C1 segment of cervical spinal cord (tissue), 14 donors: ENCODE data around the gene KCNE4.
"Not testable (repeated sequence)": the region's sequence is repeated elsewhere in the genome, so short reads cannot be mapped to it uniquely, and the experiment has no call there.

ENCODE experiments used
- DNase-seq, 14 donors: peaks; one replicate each; lab custom pipeline; 2025; lab: John Stamatoyannopoulos, UW

Gene KCNE4

DNA sequence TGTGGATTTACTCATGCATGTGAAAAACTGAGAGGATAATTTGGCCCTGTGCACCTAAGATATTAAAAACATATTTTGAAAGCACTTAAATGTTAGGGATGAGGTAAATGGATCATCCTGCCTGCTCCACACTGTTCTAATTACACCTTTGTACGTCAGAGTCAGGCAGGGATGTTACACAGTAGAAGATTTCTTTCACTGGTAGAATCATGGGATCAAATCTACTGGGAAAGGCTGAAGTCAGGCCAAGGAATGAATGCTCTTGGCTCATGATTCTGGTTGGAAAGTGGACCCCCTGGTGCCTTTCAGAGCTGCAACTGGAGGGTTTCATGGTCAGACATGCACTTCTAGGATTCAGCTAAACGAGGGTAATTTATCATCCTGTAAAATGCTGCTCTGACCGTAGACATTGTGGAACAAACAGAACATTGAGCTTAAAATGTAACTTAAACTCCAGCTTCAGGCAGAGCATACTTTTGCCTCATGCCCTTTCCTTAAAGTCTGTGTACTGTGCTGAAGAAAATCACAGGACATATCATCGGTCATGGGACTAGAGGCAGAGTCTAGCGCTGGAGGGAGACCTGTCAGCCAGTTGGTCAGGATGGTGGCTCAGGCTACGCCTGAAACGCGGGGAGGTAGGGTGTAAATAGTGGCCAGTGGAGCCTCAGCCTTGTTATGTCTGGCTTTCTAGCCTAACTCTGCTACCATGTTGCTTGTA, 4.9 kb downstream of the KCNE4 start:
- DNase-seq: no peak

DNA sequence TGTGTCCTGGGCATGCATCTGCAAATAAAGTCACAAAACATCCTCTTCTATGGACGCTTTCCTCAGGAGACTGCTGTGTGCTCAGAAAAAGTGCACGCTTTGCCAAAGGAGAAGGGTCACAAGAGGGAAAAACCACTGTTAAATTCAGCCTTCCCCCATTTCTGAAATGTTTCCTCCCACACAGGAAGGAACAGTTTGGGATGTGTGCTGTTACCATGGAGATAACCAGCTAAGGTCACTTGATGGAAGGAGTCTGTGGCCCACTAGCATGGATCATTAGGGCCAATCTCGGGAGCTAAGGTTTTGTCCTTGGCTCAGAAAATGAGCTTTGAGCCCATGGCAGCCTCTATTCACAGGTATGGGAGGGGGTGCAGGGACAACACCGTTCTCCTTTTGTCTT, 5.6 kb downstream of the KCNE4 start:
- no peak for DNase-seq

DNA sequence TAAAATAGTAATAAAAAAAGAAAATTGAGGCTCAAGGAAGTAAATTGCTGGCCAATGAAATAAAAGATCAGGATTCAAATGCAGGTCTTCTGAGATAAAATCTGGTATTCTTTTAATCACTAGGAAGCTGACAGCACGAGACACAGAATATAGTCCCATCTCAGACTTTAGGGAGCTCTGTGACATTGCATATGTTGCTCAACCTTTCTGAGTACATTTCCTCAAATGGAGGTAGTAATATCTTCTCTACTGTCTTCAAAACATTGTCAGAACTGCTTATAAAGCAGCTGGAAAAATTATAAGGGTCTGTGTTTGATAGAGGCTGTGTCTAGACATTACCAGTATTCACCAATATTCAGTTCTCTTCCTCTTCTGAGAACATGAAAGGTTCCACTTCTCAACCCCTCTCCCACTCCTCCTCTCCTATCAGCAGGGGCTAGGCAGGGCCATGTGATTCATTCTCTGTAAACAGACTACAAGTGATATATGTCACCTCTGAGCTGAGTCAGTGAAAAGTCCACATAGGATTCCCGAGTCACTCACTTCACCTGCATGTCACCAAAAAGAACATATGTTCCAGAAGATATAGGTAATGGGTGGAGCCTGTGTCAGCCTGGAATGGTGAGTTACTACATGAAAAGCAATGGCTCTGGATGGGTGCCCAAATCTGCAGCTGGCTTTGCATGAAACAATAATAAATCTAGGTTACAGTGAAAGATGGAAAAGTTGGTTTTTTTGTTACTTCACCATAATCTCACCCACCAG, 7.1 kb downstream of the KCNE4 start:
- DNase-seq: no peak

DNA sequence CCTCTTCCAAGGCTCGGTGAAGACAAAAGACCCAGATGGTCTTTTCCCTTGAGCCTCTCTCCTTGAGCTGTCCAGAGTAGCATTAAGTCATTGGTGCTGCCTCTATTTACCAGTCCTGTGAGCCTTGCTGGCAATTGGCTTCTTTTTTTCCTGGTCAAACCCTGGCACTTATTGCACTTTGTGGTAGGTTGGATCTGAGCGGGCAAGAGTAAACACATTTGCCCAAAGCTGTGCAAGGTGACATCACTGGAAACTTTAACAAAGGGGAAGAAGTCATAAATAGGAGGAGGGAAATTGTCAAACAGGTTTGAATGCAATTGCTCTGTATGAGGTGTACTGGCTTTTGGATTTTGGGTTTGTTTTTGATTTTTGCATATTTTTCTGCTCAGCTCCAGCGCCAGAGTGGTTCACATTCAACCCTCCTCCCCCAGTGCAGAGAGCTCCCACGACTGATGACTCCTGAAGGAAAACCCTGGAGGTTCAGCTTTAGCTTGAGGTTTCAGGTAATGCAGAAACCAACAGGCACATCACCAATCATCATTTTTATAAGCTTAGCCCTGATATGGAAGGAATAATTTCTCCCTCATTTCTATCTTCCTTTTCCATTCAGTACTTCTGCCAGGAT, 8.3 kb downstream of the KCNE4 start:
- DNase-seq: no peak

DNA sequence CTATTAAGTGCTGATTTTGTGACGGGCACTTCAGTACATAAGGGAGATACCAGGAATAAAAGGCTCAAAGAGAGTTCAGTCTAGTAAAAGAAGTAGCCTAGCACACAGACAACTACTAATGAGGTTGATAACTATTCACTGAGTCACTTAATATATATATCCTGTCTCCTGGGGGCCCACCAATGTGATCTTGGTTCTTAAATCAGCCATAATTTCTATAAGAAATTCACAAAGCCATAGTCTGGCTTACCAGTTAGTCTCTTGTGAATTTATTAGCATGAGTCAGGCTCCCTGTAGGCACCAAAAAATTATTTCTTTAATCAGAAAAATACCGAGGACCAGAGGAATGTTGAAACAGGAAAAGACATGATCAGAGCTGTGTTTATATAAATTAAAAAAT, 10.4 kb downstream of the KCNE4 start:
- DNase-seq: no peak

DNA sequence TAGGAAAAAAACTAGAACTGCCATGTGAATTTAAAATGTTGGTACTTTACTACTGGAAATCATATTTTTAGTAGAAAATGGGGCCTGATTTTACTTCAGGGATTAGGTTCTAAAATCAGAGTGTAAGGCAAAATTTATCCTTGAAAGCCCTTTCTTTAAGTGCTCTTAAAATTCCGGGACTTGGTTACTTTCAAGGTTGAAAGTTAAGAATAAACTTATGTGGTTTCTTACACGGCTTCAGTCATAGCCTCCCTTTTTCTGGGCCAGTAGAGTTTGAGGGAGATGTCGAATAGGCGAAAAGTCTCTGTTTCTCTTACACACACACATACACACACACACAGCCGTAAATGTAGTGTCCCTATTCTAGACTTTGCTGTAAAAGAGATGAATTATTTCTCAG, 13.1 kb downstream of the KCNE4 start:
- no peak for DNase-seq

DNA sequence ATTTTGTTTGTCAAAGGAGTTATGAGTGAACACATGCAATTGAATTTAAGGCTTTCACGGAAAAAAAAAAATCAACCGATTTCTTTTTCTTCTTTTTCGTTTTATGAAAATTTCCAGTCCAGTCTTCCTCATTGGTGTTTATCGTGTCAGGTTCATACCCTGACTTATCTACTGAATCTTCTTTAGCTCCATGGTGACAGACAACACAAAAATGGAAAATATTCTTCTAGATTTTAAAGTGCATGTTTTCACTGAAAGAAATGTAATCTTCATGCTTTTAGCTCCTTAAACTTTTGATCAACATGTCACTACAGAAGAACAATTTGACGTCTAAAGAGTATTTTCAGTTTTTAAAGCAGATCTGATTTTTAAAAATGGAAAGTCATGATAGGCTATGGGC, 14.7 kb downstream of the KCNE4 start:
- no peak for DNase-seq

DNA sequence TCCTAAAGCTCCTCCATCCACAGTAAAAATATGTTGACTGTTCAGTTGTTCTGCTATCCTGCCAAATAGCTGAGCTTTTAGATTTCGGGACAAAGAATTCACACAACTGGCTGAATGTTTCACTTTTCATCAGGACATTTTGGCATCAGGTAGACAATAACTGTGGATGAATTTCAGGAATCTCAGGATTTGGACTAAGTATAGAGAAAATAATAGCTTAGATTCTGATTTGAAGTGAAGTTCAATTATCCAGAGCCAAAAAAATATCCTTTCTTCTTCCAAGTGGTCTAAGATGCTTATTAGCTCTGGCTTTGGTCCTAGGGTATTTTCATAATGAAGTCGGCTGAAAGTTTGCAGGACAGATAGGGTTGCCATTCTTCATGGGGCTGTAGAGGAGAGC, 16.1 kb downstream of the KCNE4 start:
- DNase-seq: no peak

DNA sequence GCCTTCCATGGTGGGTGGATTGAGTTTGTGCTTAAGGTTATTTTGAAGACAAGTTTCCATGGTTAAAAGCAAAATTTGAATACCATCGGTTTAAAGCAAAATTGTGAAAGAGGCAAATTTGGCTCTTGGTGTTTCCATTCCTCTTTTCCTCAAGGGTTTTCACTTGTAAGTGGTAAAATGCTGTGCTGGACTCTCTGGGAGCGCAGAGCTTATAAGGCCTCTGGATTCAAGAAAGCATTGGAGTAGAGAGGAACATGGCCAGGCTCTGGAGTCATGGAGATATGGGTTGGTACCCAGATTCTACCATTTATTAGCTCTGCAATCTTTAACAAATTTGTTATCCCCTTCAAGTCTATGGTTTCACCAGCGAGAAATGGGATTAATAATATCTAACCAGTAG, 17.5 kb downstream of the KCNE4 start:
- no peak for DNase-seq

DNA sequence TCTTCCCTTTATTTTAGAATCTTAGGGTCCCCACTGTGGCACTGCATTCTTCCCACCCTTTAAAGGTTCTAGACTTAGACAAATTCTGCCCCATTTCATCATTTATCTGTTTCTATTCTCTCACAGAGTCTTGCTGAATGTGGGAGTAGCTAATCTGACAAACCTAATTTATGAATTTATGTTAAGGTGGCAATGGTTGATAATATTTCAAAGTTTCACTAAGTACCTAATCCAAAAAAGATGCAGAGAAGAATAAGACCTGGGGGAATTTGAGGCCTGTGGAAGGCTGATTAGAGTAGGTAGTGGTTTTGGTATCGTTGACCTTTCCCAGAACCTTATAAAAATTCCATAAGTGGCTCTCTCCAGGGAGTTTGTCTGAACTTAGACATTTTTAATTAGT, 18.0 kb downstream of the KCNE4 start:
- DNase-seq: no peak

DNA sequence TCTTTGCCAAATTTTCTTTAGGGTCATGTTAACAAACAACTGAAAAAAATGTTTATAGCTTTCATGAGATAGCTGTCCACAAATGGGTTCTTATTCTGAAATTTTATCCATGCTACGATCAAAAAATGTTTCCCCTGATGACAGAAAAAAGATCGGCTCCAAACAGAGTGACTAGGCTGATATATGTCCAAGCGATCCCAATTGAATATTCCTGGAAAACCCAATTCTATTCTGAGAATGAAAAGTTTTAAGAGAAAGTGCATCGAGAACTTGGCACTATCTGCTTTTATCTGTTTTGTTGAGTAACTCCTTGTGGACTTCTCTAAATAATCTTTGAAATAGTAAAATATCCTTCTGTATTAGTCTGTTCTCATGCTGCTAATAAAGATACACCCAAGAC, 19.1 kb downstream of the KCNE4 start:
- DNase-seq: no peak

DNA sequence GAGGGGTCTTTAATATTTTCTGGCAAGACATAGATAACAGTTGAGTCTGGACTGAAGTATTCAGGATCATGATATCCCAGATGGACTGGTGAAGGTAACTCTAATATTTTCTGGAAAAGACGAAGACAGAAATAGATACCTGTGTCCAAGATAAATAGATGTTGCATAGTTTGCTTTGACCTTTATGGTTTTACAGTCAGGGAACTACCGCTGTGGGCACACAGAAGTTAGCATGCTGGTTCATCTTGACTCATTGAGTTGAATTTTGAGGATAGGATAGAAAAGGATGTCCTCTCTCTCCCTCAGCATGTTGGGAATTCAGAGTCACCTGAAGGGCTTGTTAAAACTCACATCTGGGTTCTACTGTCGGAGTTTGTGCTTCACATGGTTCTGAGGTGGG, 20.8 kb downstream of the KCNE4 start:
- DNase-seq: no peak

DNA sequence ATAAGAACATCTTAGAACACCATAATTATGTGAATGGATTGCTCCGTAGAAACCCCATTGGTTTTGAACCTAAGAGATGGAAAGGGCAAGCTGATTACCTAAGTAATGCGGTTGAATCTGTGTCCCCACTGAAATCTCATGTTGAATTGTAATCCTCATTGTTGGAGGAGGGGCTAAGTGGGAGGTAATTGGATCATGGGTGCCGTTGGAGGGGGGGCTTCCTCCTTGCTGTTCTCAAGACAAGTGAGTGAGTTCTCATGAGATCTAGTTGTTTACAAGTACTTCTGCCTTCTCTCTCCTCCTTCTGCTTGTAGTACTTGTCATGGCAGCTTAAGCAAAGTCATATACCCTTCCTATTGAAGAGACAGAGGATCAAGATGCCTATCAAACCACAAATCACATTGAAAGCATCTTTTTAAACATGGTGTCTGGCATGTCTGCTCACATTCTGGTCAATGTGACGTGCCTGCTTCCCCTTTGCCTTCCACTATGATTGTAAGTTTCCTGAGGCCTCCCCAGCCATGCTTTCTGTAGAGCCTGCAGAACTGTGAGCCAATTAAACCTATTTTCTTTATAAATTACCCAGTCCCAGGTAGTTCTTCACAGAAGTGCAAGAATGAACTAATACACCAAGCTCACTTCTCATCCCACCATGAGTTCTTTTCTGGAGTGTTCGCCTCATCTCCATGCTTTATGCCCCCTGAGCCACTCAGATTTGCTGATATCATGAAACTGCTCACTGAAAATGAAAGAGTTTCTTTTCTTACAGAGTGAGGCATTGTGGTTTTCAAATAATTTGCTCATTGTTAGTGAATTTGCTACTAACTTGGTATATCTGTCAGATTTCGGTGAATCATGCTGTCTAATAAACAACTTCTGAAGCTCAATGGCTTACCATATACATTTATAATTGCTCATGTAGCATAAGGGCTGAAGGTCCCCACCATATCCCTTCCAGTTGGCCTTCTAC, 23.6 kb downstream of the KCNE4 start:
- DNase-seq: no peak

DNA sequence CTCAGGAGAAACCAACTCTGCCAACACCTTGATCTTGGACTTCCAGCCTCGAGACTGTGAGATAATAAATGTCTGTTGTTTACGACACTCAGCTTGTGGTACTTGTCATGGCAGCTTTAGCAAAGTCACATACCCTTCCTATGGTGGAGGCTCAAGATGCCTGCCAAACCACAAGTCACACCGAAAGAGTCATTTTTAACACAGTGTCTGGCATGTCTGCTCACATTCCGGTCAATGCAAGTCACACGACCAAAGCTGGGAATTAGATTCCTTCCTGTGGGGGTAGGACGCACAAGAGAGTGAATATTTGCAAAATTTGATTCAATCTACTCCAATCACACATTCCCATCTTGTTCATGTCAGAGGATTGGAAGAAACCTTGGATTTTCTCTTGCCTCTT, 24.6 kb downstream of the KCNE4 start:
- DNase-seq: no peak

DNA sequence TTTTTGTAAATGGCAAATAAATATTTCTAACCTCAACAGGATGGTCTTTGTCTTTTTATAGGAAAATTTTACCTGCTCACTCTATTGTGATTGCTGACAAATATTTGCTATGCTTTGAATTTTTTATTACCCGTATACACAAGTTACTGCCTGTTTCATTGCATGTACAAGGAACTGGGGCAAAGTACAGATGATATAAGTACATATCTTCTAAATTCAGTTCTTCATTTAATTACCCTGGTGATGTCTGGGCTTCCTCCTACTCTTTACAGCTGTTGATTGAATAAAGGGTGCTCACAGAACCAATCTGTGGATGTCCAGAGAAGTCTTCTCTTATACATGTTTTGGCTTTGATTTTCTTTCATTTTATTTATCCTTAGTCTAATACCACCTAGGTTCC, 26.5 kb downstream of the KCNE4 start:
- no peak for DNase-seq

DNA sequence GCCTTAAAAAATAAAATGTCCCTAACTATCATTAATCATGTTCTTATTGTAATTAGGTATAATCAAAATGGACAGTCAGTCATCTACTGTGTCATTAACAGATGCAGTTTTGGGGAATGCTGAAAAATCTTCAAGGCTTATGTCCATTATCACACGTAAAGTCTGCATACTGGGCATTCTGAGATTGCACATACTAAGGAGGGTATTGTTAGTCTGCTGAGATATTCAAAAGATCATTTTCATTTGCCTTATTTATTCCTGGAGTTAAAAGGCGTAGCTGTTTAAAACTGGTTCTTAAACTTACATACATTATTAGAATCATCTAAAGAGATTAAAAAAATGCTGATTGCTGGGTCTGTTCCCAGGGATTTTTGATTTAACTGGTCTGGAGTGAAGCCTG, 27.4 kb downstream of the KCNE4 start:
- no peak for DNase-seq

DNA sequence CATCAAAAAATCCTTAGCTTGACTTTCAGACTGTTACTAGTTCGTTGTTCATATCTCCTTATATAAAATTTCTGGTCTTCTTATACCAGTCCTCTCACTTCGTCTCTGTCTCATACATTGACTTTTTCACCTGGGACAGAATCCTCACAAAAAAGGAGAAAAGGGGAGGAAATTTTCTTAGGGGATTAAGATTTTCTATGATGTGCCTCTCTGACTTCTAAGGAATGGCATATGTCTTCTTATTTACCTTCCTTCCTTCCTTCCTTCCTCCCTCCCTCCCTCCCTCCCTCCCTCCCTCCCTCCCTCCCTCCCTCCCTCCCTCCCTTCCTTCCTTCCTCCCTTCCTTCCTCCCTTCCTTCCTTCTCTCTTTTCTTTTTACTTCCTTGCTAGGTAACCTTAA, 27.9 kb downstream of the KCNE4 start:
- DNase-seq: no peak

DNA sequence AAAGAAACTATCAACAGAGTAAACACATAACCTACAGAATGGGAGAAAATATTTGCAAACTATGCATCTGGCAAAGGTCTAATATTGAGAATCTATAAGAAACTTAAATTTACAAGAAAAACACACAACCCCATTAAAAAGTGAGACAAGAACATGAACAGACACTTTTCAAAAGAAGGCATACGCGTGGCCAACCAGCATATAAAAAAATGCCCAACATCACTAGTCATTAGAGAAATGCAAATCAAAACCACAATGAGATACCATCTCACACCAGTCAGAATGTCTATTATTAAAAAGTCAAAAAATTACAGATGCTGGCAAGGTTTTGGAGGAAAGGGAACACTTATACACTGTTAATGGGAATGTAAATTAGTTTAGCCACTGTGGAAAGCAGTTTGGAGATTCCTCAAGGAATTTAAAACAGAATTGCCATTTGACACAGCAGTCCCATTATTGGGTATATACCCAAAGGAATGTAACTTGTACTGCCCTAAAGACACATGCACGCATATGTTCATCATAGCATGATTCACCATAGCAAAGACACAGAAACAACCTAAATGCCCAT, 28.9 kb downstream of the KCNE4 start:
- not testable (repeated sequence) for DNase-seq

DNA sequence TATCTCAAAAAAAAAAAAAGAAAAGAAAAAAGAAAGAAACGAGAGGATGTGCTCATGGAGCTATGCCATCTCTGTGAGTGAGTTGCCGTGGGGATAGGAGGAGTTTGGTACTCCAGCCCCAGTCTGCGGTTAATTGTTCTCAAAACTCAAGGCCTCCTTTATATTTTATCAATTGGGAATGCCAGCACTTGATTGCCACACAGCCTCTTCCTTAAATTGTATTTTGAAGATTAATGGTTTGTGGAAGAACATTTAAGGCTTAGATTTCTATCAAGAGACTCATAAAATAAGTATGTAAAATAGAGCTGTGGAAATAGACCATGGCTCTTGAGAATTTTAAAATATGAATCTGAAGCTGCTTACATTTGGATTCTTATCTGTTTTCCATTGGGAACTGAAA, 29.8 kb downstream of the KCNE4 start:
- DNase-seq: no peak

DNA sequence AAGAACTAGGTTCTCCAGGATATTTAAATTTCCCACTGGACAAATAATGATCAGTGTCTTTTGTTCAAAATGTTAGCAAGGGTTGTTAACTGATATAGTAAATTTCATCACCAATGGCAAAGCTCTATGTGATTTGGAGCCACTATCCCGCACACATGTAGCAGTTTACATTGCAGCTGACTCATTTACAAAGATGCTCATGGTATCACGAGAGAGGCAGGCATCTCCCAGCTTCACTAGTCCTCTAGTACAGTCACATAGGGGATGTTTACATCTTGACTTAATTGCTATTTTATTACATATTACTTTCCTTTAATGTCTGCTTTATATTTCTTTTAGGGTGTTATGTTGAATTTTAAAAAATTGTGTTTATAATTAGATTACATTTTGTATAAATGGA, 30.7 kb downstream of the KCNE4 start:
- DNase-seq: no peak

DNA sequence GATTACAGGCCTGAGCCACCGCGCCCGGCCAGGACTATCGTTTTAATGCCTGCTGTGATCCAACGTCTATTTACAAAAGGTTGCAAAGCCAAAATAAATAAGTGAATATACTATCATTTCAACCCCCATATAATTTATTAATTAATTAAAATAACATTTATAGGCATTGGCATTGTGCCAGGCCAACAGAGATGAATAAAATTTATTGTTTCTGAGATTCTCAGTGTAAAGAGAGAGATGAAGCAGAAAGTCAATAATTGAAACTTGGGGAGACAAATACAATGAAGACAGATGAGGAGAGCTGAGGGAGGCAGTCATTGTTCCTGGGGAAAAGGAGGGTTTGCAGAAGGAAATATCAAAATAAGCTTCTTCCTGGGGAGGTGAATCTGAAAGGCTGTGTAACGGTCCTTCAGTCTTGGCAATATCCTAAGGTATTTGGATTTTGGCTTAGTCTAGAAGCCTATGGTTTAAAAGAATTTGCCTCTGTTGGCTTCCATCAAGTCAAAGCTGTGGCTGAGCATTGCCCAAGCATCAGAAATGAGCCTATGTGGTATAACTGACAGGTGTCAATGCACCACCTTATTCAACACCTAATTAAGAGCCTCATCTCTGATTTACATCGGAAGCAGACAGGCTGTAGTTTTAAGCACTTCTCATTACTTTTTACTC, 31.5 kb downstream of the KCNE4 start:
- no peak for DNase-seq
